ENCODE results near the gene IGSF6. TPM values are rescaled to one million over a fixed set of nuclear protein-coding genes. Genes with fewer than 3 reads are reported as not detected.

IGSF6 gene
- total RNA-seq, 1 experiment from 2014 or later = not detected

GRCh38 chr16:21611198-21611555 is 41.2 kb downstream of the IGSF6 start:
- Histone ChIP-seq H2BK5ac (ENCODE audit: insufficient read length, low read length) (no peak overlapping the region), H3K27me3 (ENCODE audit: insufficient read depth, low read length) (no peaks in the 10 kb centered on the region), H2AFZ (ENCODE audit: low read length) (no peak overlapping the region), H3K27ac (ENCODE audit: insufficient read length, low read depth, low read length) (no peak overlapping the region), H2BK12ac (ENCODE audit: insufficient read length, low read depth, low read length) (no peak overlapping the region), H3K4ac (ENCODE audit: low read depth, low read length) (no peak overlapping the region), H4K91ac (ENCODE audit: insufficient read length, low read depth, low read length) (no peak overlapping the region), H2BK120ac (ENCODE audit: low read depth, low read length, poor library complexity, severe bottlenecking) (no peak overlapping the region), H3K14ac (ENCODE audit: insufficient read depth, low read length) (no peak overlapping the region), H3K79me1 (ENCODE audit: insufficient read depth, low read depth, low read length, poor library complexity, severe bottlenecking) (peaks cover 18% of the 10 kb centered on the region), H3K23ac (ENCODE audit: insufficient read length, low read depth, low read length) (no peak overlapping the region), H4K8ac (replicated peaks; ENCODE audit: insufficient read length, low read depth, low read length) (no peak overlapping the region), H4K20me1 (ENCODE audit: control insufficient read depth, insufficient read depth, insufficient read length) (no peaks in the 10 kb centered on the region), H3K56ac (ENCODE audit: insufficient read length, low read depth, low read length) (no peak overlapping the region), H4K5ac (ENCODE audit: insufficient read length, low read depth, low read length) (no peak overlapping the region), H3K9ac (ENCODE audit: extremely low read depth, insufficient read length, low read length) (no peak overlapping the region), H3K23me2 (ENCODE audit: insufficient read length, low read depth, low read length, poor library complexity, severe bottlenecking) (no peaks in the 10 kb centered on the region), H3K4me2 (ENCODE audit: insufficient read depth, insufficient read length, low read length) (no peak overlapping the region), H2BK15ac (ENCODE audit: low read depth, low read length) (no peak overlapping the region), H3K9me3 (ENCODE audit: control insufficient read depth, low read depth, low read length) (no peaks in the 10 kb centered on the region), H2BK20ac (ENCODE audit: low read depth, low read length, poor library complexity, severe bottlenecking) (no peak overlapping the region), H3K18ac (ENCODE audit: insufficient read length, low read depth, low read length) (no peak overlapping the region), H3K79me2 (ENCODE audit: insufficient read depth, low read length) (peaks cover 26% of the 10 kb centered on the region; the same call in 1 of the 2 replicates), H2AK5ac (ENCODE audit: insufficient read length, low read length) (no peak overlapping the region), H3K4me1 (ENCODE audit: insufficient read depth, low read length) (peaks cover 14% of the 10 kb centered on the region), H3T11ph (ENCODE audit: low read length) (no peak overlapping the region)
- H3K4me3 Mint-ChIP-seq = no peak overlapping the region
- no peaks in the 10 kb centered on the region for H3K27me3 Mint-ChIP-seq (ENCODE audit: low read depth)
- peak overlapping the region in 2 of 3 experiments; percentile 59 to 91; a peak in 2 of 7 replicates for H3K27ac Mint-ChIP-seq
- H3K9me3 Mint-ChIP-seq = no peaks in the 10 kb centered on the region
- H3K36me3 Mint-ChIP-seq (ENCODE audit: insufficient read depth in 1 of 3, low read depth in 3 of 3) = peaks cover 4 to 12% (median 7%) of the 10 kb centered on the region in 3 experiments; a peak in 5 of 7 replicates
- no peak for DNase-seq
- H3K4me1 Mint-ChIP-seq = peaks cover 51 to 56% of the 10 kb centered on the region in 2 experiments
- WGBS (ENCODE audit: extremely low coverage, insufficient read length, low lambda C conversion rate) = no CpG with 5 or more reads among the region's 4 CpGs
- TF ChIP-seq CTCF (conservative IDR thresholded peaks at IDR 0.05) = no peak
